ENCODE results near the gene SHKBP1.
A peak's percentile ranks its signal among the peaks of the same experiment; 100 is the strongest.

SHKBP1 gene

DNA sequence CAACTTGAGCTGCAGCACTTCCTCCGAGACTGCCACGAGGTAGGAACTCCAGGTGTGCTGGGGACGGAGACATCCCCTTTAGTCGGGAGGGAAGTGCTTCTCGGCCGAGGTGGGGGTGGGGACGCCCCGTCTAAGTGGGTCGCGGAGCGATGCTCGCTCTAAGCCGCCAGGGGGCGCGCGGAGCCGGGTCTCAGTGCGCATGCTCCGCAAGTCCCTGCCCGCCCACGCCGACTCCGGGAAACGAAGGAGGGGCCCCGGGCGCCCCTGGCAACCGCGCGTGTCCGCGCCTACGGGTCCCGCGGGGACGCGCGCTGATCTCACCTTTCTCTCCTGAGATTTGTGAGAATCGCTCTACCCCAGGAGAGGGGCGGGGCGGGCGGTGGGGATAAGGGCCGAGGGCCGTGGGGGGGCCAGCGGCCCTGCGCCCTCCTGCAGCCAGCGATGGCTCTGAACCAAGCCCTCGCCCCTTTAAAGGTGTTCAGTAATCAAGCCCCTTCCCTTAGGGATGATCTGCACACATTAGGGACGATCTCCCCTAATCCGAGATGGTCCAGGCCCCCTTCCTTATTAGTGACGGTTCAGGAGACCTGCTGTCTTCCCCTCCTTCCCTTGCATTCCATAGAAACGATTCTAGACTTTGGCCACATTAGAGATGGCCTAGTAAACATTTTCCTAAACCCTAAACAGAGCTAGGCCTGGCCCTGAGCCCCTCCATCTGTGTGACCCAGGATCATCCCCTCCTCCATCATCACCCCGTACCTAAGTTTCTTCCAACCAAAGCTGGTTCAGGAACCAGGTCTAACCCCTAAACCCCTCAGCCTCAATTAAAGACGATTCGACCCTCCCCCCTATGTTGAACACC is 47.3 kb upstream of the SHKBP1 start (continued):
- TF ChIP-seq CTCF (tag by site-specific recombination; IDR thresholded peaks at IDR 0.05) (peak; percentile 100), ZNF654 (tag by site-specific recombination; IDR thresholded peaks at IDR 0.05; ENCODE audit: low read depth) (peak; percentile 35), ZNF596 (tag by site-specific recombination; IDR thresholded peaks at IDR 0.05) (peak; percentile 93), ZNF558 (tag by site-specific recombination; IDR thresholded peaks at IDR 0.05) (no peak), ZBTB11 (tag by site-specific recombination; conservative IDR thresholded peaks at IDR 0.05; ENCODE audit: low read depth) (no peak), ZNF280C (tag by site-specific recombination; IDR thresholded peaks at IDR 0.05) (peak; percentile 62; the same call in 1 of the 2 replicates), ZNF114 (tag by site-specific recombination; IDR thresholded peaks at IDR 0.05) (no peak), HOXD13 (CRISPR knock-in tag; IDR thresholded peaks at IDR 0.05; ENCODE audit: borderline replicate concordance) (no peak), ZNF677 (tag by site-specific recombination; IDR thresholded peaks at IDR 0.05) (0 out of 2 replicates have a peak, but pooled peaks have one; percentile 26), ZNF169 (tag by site-specific recombination; IDR thresholded peaks at IDR 0.05) (0 out of 2 replicates have a peak, but pooled peaks have one; percentile 9), ZNF140 (tag by site-specific recombination; IDR thresholded peaks at IDR 0.05) (no peak), ZNF747 (tag by site-specific recombination; IDR thresholded peaks at IDR 0.05) (no peak), HOXC10 (CRISPR knock-in tag; IDR thresholded peaks at IDR 0.05) (no peak), ZNF426 (tag by site-specific recombination; IDR thresholded peaks at IDR 0.05) (no peak), ZNF658 (tag by site-specific recombination; IDR thresholded peaks at IDR 0.05) (no peak), ZSCAN4 (tag by site-specific recombination; IDR thresholded peaks at IDR 0.05) (no peak), ZNF707 (tag by site-specific recombination; IDR thresholded peaks at IDR 0.05) (no peak), ZNF670 (tag by site-specific recombination; IDR thresholded peaks at IDR 0.05; ENCODE audit: low read depth) (no peak), ZNF645 (tag by site-specific recombination; IDR thresholded peaks at IDR 0.05) (no peak), KLF1 (tag by site-specific recombination; IDR thresholded peaks at IDR 0.05) (peak; percentile 63)
- TF ChIP-seq, protein P1, sequence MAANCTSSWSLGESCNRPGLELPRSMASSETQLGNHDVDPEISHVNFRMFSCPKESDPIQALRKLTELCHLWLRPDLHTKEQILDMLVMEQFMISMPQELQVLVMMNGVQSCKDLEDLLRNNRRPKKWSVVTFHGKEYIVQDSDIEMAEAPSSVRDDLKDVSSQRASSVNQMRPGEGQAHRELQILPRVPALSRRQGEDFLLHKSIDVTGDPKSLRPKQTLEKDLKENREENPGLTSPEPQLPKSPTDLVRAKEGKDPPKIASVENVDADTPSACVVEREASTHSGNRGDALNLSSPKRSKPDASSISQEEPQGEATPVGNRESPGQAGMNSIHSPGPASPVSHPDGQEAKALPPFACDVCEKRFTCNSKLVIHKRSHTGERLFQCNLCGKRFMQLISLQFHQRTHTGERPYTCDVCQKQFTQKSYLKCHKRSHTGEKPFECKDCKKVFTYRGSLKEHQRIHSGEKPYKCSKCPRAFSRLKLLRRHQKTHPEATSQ (tag by site-specific recombination; IDR thresholded peaks at IDR 0.05), result peak; percentile 51
- TF ChIP-seq, protein P2, sequence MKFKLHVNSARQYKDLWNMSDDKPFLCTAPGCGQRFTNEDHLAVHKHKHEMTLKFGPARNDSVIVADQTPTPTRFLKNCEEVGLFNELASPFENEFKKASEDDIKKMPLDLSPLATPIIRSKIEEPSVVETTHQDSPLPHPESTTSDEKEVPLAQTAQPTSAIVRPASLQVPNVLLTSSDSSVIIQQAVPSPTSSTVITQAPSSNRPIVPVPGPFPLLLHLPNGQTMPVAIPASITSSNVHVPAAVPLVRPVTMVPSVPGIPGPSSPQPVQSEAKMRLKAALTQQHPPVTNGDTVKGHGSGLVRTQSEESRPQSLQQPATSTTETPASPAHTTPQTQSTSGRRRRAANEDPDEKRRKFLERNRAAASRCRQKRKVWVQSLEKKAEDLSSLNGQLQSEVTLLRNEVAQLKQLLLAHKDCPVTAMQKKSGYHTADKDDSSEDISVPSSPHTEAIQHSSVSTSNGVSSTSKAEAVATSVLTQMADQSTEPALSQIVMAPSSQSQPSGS (tag by site-specific recombination; IDR thresholded peaks at IDR 0.05; ENCODE audit: low read depth), result no peak
- TF ChIP-seq, protein P3, sequence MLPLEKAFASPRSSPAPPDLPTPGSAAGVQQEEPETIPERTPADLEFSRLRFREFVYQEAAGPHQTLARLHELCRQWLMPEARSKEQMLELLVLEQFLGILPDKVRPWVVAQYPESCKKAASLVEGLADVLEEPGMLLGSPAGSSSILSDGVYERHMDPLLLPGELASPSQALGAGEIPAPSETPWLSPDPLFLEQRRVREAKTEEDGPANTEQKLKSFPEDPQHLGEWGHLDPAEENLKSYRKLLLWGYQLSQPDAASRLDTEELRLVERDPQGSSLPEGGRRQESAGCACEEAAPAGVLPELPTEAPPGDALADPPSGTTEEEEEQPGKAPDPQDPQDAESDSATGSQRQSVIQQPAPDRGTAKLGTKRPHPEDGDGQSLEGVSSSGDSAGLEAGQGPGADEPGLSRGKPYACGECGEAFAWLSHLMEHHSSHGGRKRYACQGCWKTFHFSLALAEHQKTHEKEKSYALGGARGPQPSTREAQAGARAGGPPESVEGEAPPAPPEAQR (tag by site-specific recombination; IDR thresholded peaks at IDR 0.05), result no peak
